Epithelial cell of proximal tubule (primary cell): Measurements from ENCODE around the gene TMEM165. TPM values are rescaled to one million over a fixed set of nuclear protein-coding genes. Genes with fewer than 3 reads are reported as not detected.
"Not testable (repeated sequence)": the region's sequence is repeated elsewhere in the genome, so short reads cannot be mapped to it uniquely, and the experiment has no call there.

ENCODE experiments used
- DNase-seq: peaks from one replicate; pipeline ENCODE4 v3.0.0-alpha.2; 2011; ENCODE audit warnings: low read depth
- H3K4me3 ChIP-seq: 2 replicates; pipeline ENCODE4 v1.5.1; 2011; ENCODE audit warnings: low read depth, mild to moderate bottlenecking, low read length
- CTCF ChIP-seq: conservative IDR thresholded peaks from 2 replicates; pipeline ENCODE4 v1.5.1; 2012; ENCODE audit warnings: low read depth, mild to moderate bottlenecking, low read length
- total RNA-seq: library from RNA; depleted of rRNA; stranded (reverse); fragments of >200 nt; gene quantifications from 2 replicates; pipeline ENCODE4 v1.2.3, GENCODE V29; 2015

The TMEM165 gene
- total RNA-seq, 1 donor from 2014 or later: 122 TPM

GRCh38 chr4:55351824-55352223, 43.9 kb upstream of the TMEM165 start:
- DNase-seq: no peak
- H3K4me3 ChIP-seq: no peak overlapping the region
- TF ChIP-seq CTCF: no peak

- H3K4me3 ChIP-seq: no peak overlapping the region
- TF ChIP-seq CTCF: no peak
- DNase-seq: no peak
These were observed 43.0 kb upstream of the TMEM165 start for GRCh38 chr4:55352726-55353125.

GRCh38 chr4:55353228-55353747, 42.5 kb upstream of the TMEM165 start:
- not testable (repeated sequence) for H3K4me3 ChIP-seq, DNase-seq

GRCh38 chr4:55354648-55355047, 41.1 kb upstream of the TMEM165 start:
- no peak for TF ChIP-seq CTCF
- H3K4me3 ChIP-seq: no peak overlapping the region
- DNase-seq: no peak

- no peak overlapping the region for H3K4me3 ChIP-seq
- no peak for TF ChIP-seq CTCF
- no peak for DNase-seq
These were observed 40.2 kb upstream of the TMEM165 start for GRCh38 chr4:55355555-55355954.

GRCh38 chr4:55356991-55357461, 38.7 kb upstream of the TMEM165 start:
- no peak overlapping the region for H3K4me3 ChIP-seq
- DNase-seq: no peak
- no peak for TF ChIP-seq CTCF

GRCh38 chr4:55358246-55358645, 37.5 kb upstream of the TMEM165 start:
- no peak overlapping the region for H3K4me3 ChIP-seq
- DNase-seq: no peak
- no peak for TF ChIP-seq CTCF
